GM23338 (cell line): ENCODE results near the gene PGC. TPM values are rescaled to one million over a fixed set of nuclear protein-coding genes. Genes with fewer than 3 reads are reported as not detected.

Source experiments
- ATAC-seq: fragments of 200-7000 bp; cut with Tn5 transposase; 3 replicates; pipeline ENCODE4 v1.9.1; 2020
- DNase-seq: peaks from one replicate; pipeline ENCODE4 v3.0.0-alpha.2; 2015; ENCODE audit warnings: low spot score
- H2AFZ ChIP-seq: fragments of 200-600 bp; sonication (generic); 2 replicates; pipeline ENCODE4 v1.8.0; 2016; ENCODE audit warnings: antibody characterized with exemption, mild to moderate bottlenecking, moderate library complexity
- H3F3A ChIP-seq: fragments of 200-600 bp; sonication (generic); replicated peaks from 2 replicates; pipeline ENCODE4 v1.8.0; 2017; ENCODE audit warnings: antibody characterized with exemption, mixed run types, low read depth
- H3K27ac ChIP-seq: fragments of 200-600 bp; sonication (generic); 2 replicates; pipeline ENCODE4 v1.6.1; 2016; ENCODE audit warnings: low read depth
- H3K27me3 ChIP-seq: fragments of 200-600 bp; sonication (generic); 2 replicates; pipeline ENCODE4 v1.8.0; 2016; ENCODE audit warnings: mild to moderate bottlenecking, mixed run types, moderate library complexity; ENCODE audit not compliant: insufficient read depth
- H3K36me3 ChIP-seq: fragments of 200-600 bp; sonication (generic); 2 replicates; pipeline ENCODE4 v1.8.0; 2016; ENCODE audit warnings: mild to moderate bottlenecking; ENCODE audit not compliant: insufficient read depth
- H3K4me1 ChIP-seq: fragments of 200-600 bp; sonication (generic); 2 replicates; pipeline ENCODE4 v1.8.0; 2016; ENCODE audit warnings: mild to moderate bottlenecking, moderate library complexity; ENCODE audit not compliant: insufficient read depth
- H3K4me2 ChIP-seq: fragments of 200-600 bp; sonication (generic); 2 replicates; pipeline ENCODE4 v1.7.1; 2017; ENCODE audit warnings: mixed run types
- H3K4me3 ChIP-seq: fragments of 200-600 bp; sonication (generic); 2 replicates; pipeline ENCODE4 v1.6.1; 2016; ENCODE audit warnings: mixed run types
- H3K79me2 ChIP-seq: fragments of 200-600 bp; sonication (generic); replicated peaks from 2 replicates; pipeline ENCODE4 v1.8.0; 2017; ENCODE audit warnings: mild to moderate bottlenecking; ENCODE audit not compliant: insufficient read depth
- H3K9me2 ChIP-seq: fragments of 200-600 bp; sonication (generic); 2 replicates; pipeline ENCODE4 v1.8.0; 2017; ENCODE audit not compliant: insufficient read depth
- H4K20me1 ChIP-seq: fragments of 200-600 bp; sonication (generic); replicated peaks from 2 replicates; pipeline ENCODE4 v1.8.0; 2017; ENCODE audit warnings: mild to moderate bottlenecking; ENCODE audit not compliant: insufficient read depth
- H3K27ac Mint-ChIP-seq: 2 replicates; pipeline ENCODE4 v1.8.0; 2020; ENCODE audit warnings: inconsistent platforms, mild to moderate bottlenecking, moderate library complexity, mixed read lengths
- H3K27me3 Mint-ChIP-seq: 3 replicates; pipeline ENCODE4 v1.8.0; 2022; ENCODE audit warnings: low read depth, mild to moderate bottlenecking, moderate library complexity, mixed read lengths, inconsistent platforms; ENCODE audit not compliant: insufficient read depth, poor library complexity
- H3K36me3 Mint-ChIP-seq: 3 replicates; pipeline ENCODE4 v1.8.0; 2021; ENCODE audit warnings: low read depth, mild to moderate bottlenecking, inconsistent platforms, moderate library complexity, mixed read lengths
- H3K4me1 Mint-ChIP-seq: 3 replicates; pipeline ENCODE4 v1.8.0; 2020; ENCODE audit warnings: mild to moderate bottlenecking, inconsistent platforms, mixed read lengths
- H3K4me3 Mint-ChIP-seq: 3 replicates; pipeline ENCODE4 v1.8.0; 2021; ENCODE audit warnings: moderate library complexity, mild to moderate bottlenecking, inconsistent platforms, mixed read lengths
- H3K9me3 Mint-ChIP-seq: 3 replicates; pipeline ENCODE4 v1.8.0; 2020; ENCODE audit warnings: moderate library complexity, mild to moderate bottlenecking, inconsistent platforms, mixed read lengths
- CREB1 ChIP-seq: fragments of 250-450 bp; sonication (Bioruptor Pico); IDR thresholded peaks from 2 replicates; pipeline ENCODE4 v1.5.0; 2020; ENCODE audit warnings: low read depth, mild to moderate bottlenecking, moderate library complexity
- EZH2 ChIP-seq: fragments of 200-600 bp; sonication (generic); IDR thresholded peaks from one replicate; pipeline ENCODE4 v1.8.0; 2017; ENCODE audit warnings: antibody characterized with exemption, mild to moderate bottlenecking, low read depth; ENCODE audit not compliant: unreplicated experiment
- EZH2phosphoT487 ChIP-seq: fragments of 200-600 bp; sonication (generic); IDR thresholded peaks from one replicate; pipeline ENCODE4 v1.8.1; 2018; ENCODE audit warnings: antibody characterized with exemption; ENCODE audit not compliant: unreplicated experiment
- JUNB ChIP-seq: IDR thresholded peaks from one replicate; pipeline ENCODE4 v1.6.1; 2016; ENCODE audit warnings: antibody characterized with exemption; ENCODE audit not compliant: unreplicated experiment
- POLR2AphosphoS5 ChIP-seq: IDR thresholded peaks from 2 replicates; pipeline ENCODE4 v1.6.1; 2016; ENCODE audit warnings: antibody characterized with exemption, low read depth
- REST ChIP-seq: IDR thresholded peaks from one replicate; pipeline ENCODE4 v1.6.1; 2018; ENCODE audit warnings: antibody characterized with exemption; ENCODE audit not compliant: unreplicated experiment
- ZNF331 ChIP-seq: fragments of 250-450 bp; sonication (Bioruptor Pico); IDR thresholded peaks from 2 replicates; pipeline ENCODE4 v1.5.0; 2020; ENCODE audit warnings: low read depth, mild to moderate bottlenecking, moderate library complexity
- polyA plus RNA-seq: library from polyadenylated mRNA; unstranded; fragments of >200 nt; fragmentation: Nextera tagmentation; extraction: Ambion mirVana; gene quantifications from 2 replicates; pipeline ENCODE4 v1.2.1, GENCODE V29; 2016
- total RNA-seq: library from RNA; depleted of rRNA; stranded (reverse); fragments of >200 nt; shearing (Covaris generic); gene quantifications from 2 replicates; pipeline ENCODE4 v1.2.3, GENCODE V29; 2014
- TF ChIP-seq, protein P1 (sequence below): fragments of 250-450 bp; sonication (Bioruptor Pico); IDR thresholded peaks from 2 replicates; pipeline ENCODE4 v1.5.0; 2020; ENCODE audit warnings: mild to moderate bottlenecking, moderate library complexity

PGC gene
- total and polyA plus RNA-seq, 2 experiments from 2014 or later: not detected

DNA sequence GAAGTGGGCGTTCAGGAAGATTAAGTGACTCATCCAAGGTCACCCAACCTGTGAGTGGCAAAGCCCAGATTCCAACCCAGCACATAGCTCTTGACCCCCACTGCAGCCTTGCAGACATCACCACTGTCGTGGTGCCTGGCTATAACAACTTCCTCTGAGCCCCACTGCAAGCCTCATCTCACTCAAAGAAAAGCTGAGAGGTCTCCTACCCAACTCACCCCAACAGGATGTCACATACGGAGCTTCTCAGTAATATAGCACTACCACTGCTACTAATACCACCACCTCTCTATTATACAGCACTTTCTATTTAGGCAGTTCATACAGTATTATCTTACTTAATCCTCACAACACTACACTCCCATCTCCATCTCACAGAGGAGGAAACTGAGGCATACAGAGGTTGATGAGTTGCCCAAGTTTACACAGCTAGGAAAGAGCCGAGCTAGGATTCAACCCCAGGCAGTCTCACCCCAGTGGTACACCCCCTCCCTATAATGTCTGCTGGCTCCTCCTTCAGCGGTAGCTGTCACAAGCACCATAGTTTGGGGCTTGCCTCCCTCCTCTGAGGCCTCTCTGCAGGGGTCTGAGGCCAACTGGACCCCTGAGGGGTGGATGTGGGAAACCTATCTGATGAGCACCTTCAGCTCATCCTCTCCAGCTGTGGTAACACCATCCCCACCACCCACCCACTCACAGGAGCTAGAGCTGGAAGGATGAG lies 31.2 kb downstream of the PGC start:
- no peak overlapping the region for H3K27ac ChIP-seq
- Mint-ChIP-seq H3K9me3 (no peaks in the 10 kb centered on the region), H3K4me3 (no peak overlapping the region), H3K4me1 (peaks cover 9% of the 10 kb centered on the region; the same call in 2 of the 3 replicates), H3K27ac (no peak overlapping the region), H3K27me3 (no peaks in the 10 kb centered on the region), H3K36me3 (no peaks in the 10 kb centered on the region)
- no peaks in the 10 kb centered on the region for H3K36me3 ChIP-seq
- no peak for TF ChIP-seq JUNB
- no peak for TF ChIP-seq EZH2phosphoT487
- no peak for TF ChIP-seq CREB1
- TF ChIP-seq REST: no peak
- no peak for TF ChIP-seq EZH2
- no peak overlapping the region for H3K4me2 ChIP-seq
- no peaks in the 10 kb centered on the region for H3K79me2 ChIP-seq
- no peak overlapping the region for H3K4me3 ChIP-seq
- H3F3A ChIP-seq: no peaks in the 10 kb centered on the region
- H2AFZ ChIP-seq: no peak overlapping the region
- no peak for ATAC-seq
- no peaks in the 10 kb centered on the region for H3K9me2 ChIP-seq
- DNase-seq: no peak
- no peaks in the 10 kb centered on the region for H3K4me1 ChIP-seq
- H3K27me3 ChIP-seq: no peaks in the 10 kb centered on the region
- H4K20me1 ChIP-seq: no peaks in the 10 kb centered on the region

DNA sequence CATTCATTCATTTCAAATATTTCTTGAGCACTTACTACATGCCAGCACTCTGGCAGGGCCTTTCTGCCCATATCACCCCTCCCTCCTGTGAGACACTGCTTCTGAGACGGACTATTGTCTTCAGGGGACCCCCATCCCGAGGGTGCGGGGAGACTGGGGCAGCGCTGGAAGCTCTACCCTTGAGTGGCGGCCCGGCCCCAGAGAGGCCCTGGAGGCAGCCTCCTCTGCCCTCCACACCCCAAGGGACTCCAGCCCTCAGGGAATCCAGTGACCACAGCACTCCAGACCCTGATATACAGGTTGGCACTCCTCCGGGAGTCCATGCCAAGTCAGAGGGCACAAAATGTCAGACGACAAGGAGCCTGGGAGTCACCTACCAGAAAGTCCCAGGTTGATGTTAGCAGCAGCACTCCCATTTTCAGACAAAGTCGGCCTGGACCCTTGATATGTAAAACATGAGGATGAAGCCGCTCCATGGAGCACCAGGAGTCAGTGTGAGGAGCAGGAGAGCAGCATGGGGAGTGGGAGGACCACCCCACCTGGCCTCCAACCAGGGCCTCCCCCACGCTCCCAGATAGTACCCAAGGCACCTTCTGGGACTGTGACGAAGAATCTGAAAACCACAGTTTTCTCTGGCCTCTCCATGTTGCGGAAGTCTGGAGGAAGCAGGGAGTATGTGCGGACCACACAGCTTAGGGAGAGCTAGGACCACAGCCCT lies 32.5 kb downstream of the PGC start:
- Histone ChIP-seq H3K9me2 (no peaks in the 10 kb centered on the region), H3K36me3 (no peaks in the 10 kb centered on the region), H3F3A (no peaks in the 10 kb centered on the region), H3K27me3 (no peaks in the 10 kb centered on the region), H3K4me3 (no peak overlapping the region), H4K20me1 (no peaks in the 10 kb centered on the region), H3K4me1 (no peaks in the 10 kb centered on the region), H3K27ac (no peak overlapping the region), H3K79me2 (no peaks in the 10 kb centered on the region), H2AFZ (no peak overlapping the region), H3K4me2 (no peak overlapping the region)
- Mint-ChIP-seq H3K27me3 (no peaks in the 10 kb centered on the region), H3K36me3 (no peaks in the 10 kb centered on the region), H3K4me1 (peaks cover 9% of the 10 kb centered on the region; the same call in 2 of the 3 replicates), H3K9me3 (no peaks in the 10 kb centered on the region), H3K27ac (no peak overlapping the region), H3K4me3 (no peak overlapping the region)
- no peak for ATAC-seq
- DNase-seq: no peak
- TF ChIP-seq, protein P1, sequence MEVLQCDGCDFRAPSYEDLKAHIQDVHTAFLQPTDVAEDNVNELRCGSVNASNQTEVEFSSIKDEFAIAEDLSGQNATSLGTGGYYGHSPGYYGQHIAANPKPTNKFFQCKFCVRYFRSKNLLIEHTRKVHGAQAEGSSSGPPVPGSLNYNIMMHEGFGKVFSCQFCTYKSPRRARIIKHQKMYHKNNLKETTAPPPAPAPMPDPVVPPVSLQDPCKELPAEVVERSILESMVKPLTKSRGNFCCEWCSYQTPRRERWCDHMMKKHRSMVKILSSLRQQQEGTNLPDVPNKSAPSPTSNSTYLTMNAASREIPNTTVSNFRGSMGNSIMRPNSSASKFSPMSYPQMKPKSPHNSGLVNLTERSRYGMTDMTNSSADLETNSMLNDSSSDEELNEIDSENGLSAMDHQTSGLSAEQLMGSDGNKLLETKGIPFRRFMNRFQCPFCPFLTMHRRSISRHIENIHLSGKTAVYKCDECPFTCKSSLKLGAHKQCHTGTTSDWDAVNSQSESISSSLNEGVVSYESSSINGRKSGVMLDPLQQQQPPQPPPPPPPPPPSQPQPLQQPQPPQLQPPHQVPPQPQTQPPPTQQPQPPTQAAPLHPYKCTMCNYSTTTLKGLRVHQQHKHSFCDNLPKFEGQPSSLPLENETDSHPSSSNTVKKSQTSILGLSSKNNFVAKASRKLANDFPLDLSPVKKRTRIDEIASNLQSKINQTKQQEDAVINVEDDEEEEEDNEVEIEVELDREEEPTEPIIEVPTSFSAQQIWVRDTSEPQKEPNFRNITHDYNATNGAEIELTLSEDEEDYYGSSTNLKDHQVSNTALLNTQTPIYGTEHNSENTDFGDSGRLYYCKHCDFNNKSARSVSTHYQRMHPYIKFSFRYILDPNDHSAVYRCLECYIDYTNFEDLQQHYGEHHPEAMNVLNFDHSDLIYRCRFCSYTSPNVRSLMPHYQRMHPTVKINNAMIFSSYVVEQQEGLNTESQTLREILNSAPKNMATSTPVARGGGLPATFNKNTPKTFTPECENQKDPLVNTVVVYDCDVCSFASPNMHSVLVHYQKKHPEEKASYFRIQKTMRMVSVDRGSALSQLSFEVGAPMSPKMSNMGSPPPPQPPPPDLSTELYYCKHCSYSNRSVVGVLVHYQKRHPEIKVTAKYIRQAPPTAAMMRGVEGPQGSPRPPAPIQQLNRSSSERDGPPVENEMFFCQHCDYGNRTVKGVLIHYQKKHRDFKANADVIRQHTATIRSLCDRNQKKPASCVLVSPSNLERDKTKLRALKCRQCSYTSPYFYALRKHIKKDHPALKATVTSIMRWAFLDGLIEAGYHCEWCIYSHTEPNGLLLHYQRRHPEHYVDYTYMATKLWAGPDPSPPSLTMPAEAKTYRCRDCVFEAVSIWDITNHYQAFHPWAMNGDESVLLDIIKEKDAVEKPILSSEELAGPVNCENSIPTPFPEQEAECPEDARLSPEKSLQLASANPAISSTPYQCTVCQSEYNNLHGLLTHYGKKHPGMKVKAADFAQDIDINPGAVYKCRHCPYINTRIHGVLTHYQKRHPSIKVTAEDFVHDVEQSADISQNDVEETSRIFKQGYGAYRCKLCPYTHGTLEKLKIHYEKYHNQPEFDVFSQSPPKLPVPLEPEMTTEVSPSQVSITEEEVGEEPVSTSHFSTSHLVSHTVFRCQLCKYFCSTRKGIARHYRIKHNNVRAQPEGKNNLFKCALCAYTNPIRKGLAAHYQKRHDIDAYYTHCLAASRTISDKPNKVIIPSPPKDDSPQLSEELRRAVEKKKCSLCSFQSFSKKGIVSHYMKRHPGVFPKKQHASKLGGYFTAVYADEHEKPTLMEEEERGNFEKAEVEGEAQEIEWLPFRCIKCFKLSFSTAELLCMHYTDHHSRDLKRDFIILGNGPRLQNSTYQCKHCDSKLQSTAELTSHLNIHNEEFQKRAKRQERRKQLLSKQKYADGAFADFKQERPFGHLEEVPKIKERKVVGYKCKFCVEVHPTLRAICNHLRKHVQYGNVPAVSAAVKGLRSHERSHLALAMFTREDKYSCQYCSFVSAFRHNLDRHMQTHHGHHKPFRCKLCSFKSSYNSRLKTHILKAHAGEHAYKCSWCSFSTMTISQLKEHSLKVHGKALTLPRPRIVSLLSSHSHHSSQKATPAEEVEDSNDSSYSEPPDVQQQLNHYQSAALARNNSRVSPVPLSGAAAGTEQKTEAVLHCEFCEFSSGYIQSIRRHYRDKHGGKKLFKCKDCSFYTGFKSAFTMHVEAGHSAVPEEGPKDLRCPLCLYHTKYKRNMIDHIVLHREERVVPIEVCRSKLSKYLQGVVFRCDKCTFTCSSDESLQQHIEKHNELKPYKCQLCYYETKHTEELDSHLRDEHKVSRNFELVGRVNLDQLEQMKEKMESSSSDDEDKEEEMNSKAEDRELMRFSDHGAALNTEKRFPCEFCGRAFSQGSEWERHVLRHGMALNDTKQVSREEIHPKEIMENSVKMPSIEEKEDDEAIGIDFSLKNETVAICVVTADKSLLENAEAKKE (CRISPR knock-in tag): no peak
- TF ChIP-seq POLR2AphosphoS5 (no peak), ZNF331 (CRISPR knock-in tag) (no peak), EZH2 (no peak), CREB1 (no peak)
